Pancreas (tissue), 10 donors: ENCODE measurements around the gene BCL10. TPM values are rescaled to one million over a fixed set of nuclear protein-coding genes. Genes with fewer than 3 reads are reported as not detected.

Experiments
- ATAC-seq, 4 donors: fragments of 200-7000 bp; cut with Tn5 transposase; one replicate each; pipeline versions ENCODE4 v1.8.0 to v1.9.1; 2020; ENCODE audit warnings: mild to moderate bottlenecking in 4 of 4, moderate library complexity in 4 of 4
- DNase-seq, 6 donors: peaks; one replicate each; pipeline ENCODE4 v3.0.0-alpha.2; 2020
- FAIRE-seq: peaks from 2 replicates; lab custom pipeline; 2012; peaks lifted over from hg19 to GRCh38; lab: Jason Lieb, UNC
- H3K27ac ChIP-seq, 4 donors: fragments of 200-600 bp; sonication (generic); 1 replicate in 3 of 4; 2 replicates in 1 of 4; pipeline versions ENCODE4 v1.5.0 to v1.8.0; 2020
- H3K27me3 ChIP-seq, 4 donors: fragments of 200-600 bp; one replicate each; pipeline ENCODE4 v1.8.0; 2021
- H3K36me3 ChIP-seq, 3 donors: fragments of 200-600 bp; sonication (generic) in 1 of 3; one replicate each; pipeline versions ENCODE4 v1.5.0 to v1.8.0; 2020 to 2021
- H3K4me1 ChIP-seq, 3 donors: fragments of 200-600 bp; one replicate each; pipeline ENCODE4 v1.8.0; 2021
- H3K4me3 ChIP-seq, 4 donors: fragments of 200-600 bp; sonication (generic) in 2 of 4; one replicate each; pipeline versions ENCODE4 v1.5.0 to v1.8.0; 2020 to 2021
- H3K9me3 ChIP-seq, 4 donors: fragments of 200-600 bp; one replicate each; pipeline ENCODE4 v1.8.0; 2021
- CTCF ChIP-seq, 4 donors: fragments of 200-600 bp; sonication (generic) in 3 of 4; IDR thresholded peaks; one replicate each; pipeline versions ENCODE4 v1.5.0 to v1.8.0; 2021; ENCODE audit warnings: antibody characterized with exemption in 4 of 4
- WGBS, 2 donors: extraction: QIAGEN DNeasy Blood & Tissue Kit; methylation state at CpG; one replicate each; pipeline ENCODE4 v1.1.7; 2013; 5-methylcytosine and 5-hydroxymethylcytosine counted together
- intact Hi-C, 3 donors: fragments of 100-400 bp; cut with DNase I; formaldehyde crosslinking; loops; one replicate each; pipeline versions ENCODE4 v1.11.1 to v1.14.2; 2022
- polyA plus RNA-seq, 2 donors: library from polyadenylated mRNA; stranded (reverse); fragments of 200-250 nt; gene quantifications; one replicate each; pipeline ENCODE4 v1.2.3, GENCODE V29; 2013
- total RNA-seq, 6 donors: library from RNA; stranded (reverse); fragmentation: NEBNext Ultra II Directional in 4 of 6; extraction: Animal tissue kit (Norgen Biotek cat#: 25700) in 4 of 6; gene quantifications; one replicate each; pipeline versions ENCODE4 v1.2.1 to v1.2.4, GENCODE V29; 2021 to 2023
- donor health status: healthy with polysubstance abuse.
- donor health status: DM: no; HTN: no; CAD: no; lungs with moderate emphysema.
- donor health status: DM: no; HTN: no; CAD: no.
- donor health status: control.
- donor health status: control.
- donor health status: Bipolar disorder and iron deficiency.
- donor health status: DM: yes; HTN: yes; CAD: no.
- donor health status: DM: no; HTN: no; CAD: no.
- donor health status: DM: no; HTN: no; CAD: no.
- donor health status: DM: yes; HTN: yes; CAD: no.

The BCL10 gene
- total and polyA plus RNA-seq, 8 donors = 3.2 to 16.9 (median 7.6) TPM

- ATAC-seq (peak; percentile 17 to 63 (median 48)), DNase-seq (no peak), FAIRE-seq (no peak)
- 15 to 22% methylated on average over 5 of the region's 5 CpGs for WGBS, 2 donors
- Histone ChIP-seq H3K36me3 (no peaks in the 10 kb centered on the region), H3K4me1 (peaks cover 27 to 37% (median 36%) of the 10 kb centered on the region in 3 donors), H3K9me3 (no peaks in the 10 kb centered on the region), H3K4me3 (no peak overlapping the region), H3K27ac (peak overlapping the region; percentile 47 to 88 (median 67)), H3K27me3 (no peaks in the 10 kb centered on the region)
- no peak for TF ChIP-seq CTCF (IDR thresholded peaks at IDR 0.05)
- intact Hi-C loops = no loop called here
These were observed 50.6 kb downstream of the BCL10 start for GRCh38 chr1:85225624-85226380.

GRCh38 chr1:85224734-85225623 lies 51.5 kb downstream of the BCL10 start:
- WGBS, 2 donors = 12 to 14% methylated on average over 3 of the region's 3 CpGs
- H3K4me3 ChIP-seq = no peak overlapping the region
- TF ChIP-seq CTCF (IDR thresholded peaks at IDR 0.05) = no peak
- FAIRE-seq = peak; percentile 70
- peak; percentile 66 to 92 (median 75) for DNase-seq
- no peaks in the 10 kb centered on the region for H3K27me3 ChIP-seq
- peak overlapping the region; percentile 47 to 88 (median 67) for H3K27ac ChIP-seq
- intact Hi-C loops = no loop called here
- H3K36me3 ChIP-seq = no peaks in the 10 kb centered on the region
- ATAC-seq = peak; percentile 85 to 93 (median 92)
- no peaks in the 10 kb centered on the region for H3K9me3 ChIP-seq
- peaks cover 27 to 37% (median 36%) of the 10 kb centered on the region in 3 donors for H3K4me1 ChIP-seq

GRCh38 chr1:85224295-85224694 lies 52.1 kb downstream of the BCL10 start:
- intact Hi-C loops = no loop called here
- no peaks in the 10 kb centered on the region for H3K27me3 ChIP-seq
- H3K9me3 ChIP-seq = no peaks in the 10 kb centered on the region
- H3K4me1 ChIP-seq = peaks cover 27 to 37% (median 36%) of the 10 kb centered on the region in 3 donors
- H3K27ac ChIP-seq = peak overlapping the region in 3 of 4 donors; percentile 53 to 88 (median 81)
- no peak for DNase-seq
- no peak overlapping the region for H3K4me3 ChIP-seq
- FAIRE-seq = no peak
- H3K36me3 ChIP-seq = no peaks in the 10 kb centered on the region
- no peak for TF ChIP-seq CTCF (IDR thresholded peaks at IDR 0.05)
- peak in 1 of 4 donors; percentile 7 for ATAC-seq

GRCh38 chr1:85223334-85223733 lies 53.1 kb downstream of the BCL10 start:
- intact Hi-C loops = no loop called here
- ATAC-seq = peak in 1 of 4 donors; percentile 3
- H3K4me3 ChIP-seq = no peak overlapping the region
- 53 to 68% methylated on average over 5 of the region's 5 CpGs for WGBS, 2 donors
- no peak for FAIRE-seq
- H3K9me3 ChIP-seq = no peaks in the 10 kb centered on the region
- no peak for DNase-seq
- no peaks in the 10 kb centered on the region for H3K36me3 ChIP-seq
- H3K27ac ChIP-seq = peak overlapping the region in 1 of 4 donors; percentile 88
- no peaks in the 10 kb centered on the region for H3K27me3 ChIP-seq
- TF ChIP-seq CTCF (IDR thresholded peaks at IDR 0.05) = no peak
- peaks cover 27 to 37% (median 32%) of the 10 kb centered on the region in 3 donors for H3K4me1 ChIP-seq
